Smooth muscle cell (in vitro differentiated cells): ENCODE measurements around the gene FADS6. TPM values are rescaled to one million over a fixed set of nuclear protein-coding genes. Genes with fewer than 3 reads are reported as not detected.

Experiments used
- DNase-seq: peaks from one replicate; lab custom pipeline; 2025; ENCODE audit not compliant: unreplicated experiment; lab: John Stamatoyannopoulos, UW
- H2AFZ ChIP-seq: fragments of 200-600 bp; sonication (generic); 2 replicates; pipeline ENCODE4 v1.6.0; 2016; ENCODE audit warnings: antibody characterized with exemption, low read depth, mild to moderate bottlenecking
- H3F3A ChIP-seq: fragments of 200-600 bp; sonication (generic); 2 replicates; pipeline ENCODE4 v1.6.0; 2017; ENCODE audit warnings: antibody characterized with exemption, low read depth
- H3K27ac ChIP-seq: fragments of 200-600 bp; sonication (generic); 2 replicates; pipeline ENCODE4 v1.5.1; 2016; ENCODE audit warnings: low read depth, mild to moderate bottlenecking
- H3K27me3 ChIP-seq: fragments of 200-600 bp; sonication (generic); 2 replicates; pipeline ENCODE4 v1.6.1; 2016; ENCODE audit warnings: low read depth, mild to moderate bottlenecking
- H3K36me3 ChIP-seq: fragments of 200-600 bp; sonication (generic); 2 replicates; pipeline ENCODE4 v1.5.1; 2016; ENCODE audit warnings: low read depth
- H3K4me1 ChIP-seq: fragments of 200-600 bp; sonication (generic); 2 replicates; pipeline ENCODE4 v1.5.1; 2016; ENCODE audit warnings: low read depth
- H3K4me2 ChIP-seq: fragments of 200-600 bp; sonication (generic); 2 replicates; pipeline ENCODE4 v1.6.0; 2016; ENCODE audit warnings: mild to moderate bottlenecking
- H3K4me3 ChIP-seq: fragments of 200-600 bp; sonication (generic); 2 replicates; pipeline ENCODE4 v1.5.1; 2016; ENCODE audit warnings: mild to moderate bottlenecking
- H3K79me2 ChIP-seq: fragments of 200-600 bp; sonication (generic); 2 replicates; pipeline ENCODE4 v1.6.0; 2016; ENCODE audit warnings: low read depth, mild to moderate bottlenecking
- H3K9ac ChIP-seq: fragments of 200-600 bp; sonication (generic); 2 replicates; pipeline ENCODE4 v1.6.0; 2016; ENCODE audit warnings: low read depth
- H3K9me3 ChIP-seq: fragments of 200-600 bp; sonication (generic); replicated peaks from 2 replicates; pipeline ENCODE4 v1.5.1; 2016; ENCODE audit warnings: low read depth
- H4K20me1 ChIP-seq: fragments of 200-600 bp; sonication (generic); 2 replicates; pipeline ENCODE4 v1.6.0; 2016; ENCODE audit warnings: low read depth
- WGBS: methylation state at CpG from one replicate; pipeline ENCODE4 v1.1.7; 2016; ENCODE audit warnings: low lambda C conversion rate; 5-methylcytosine and 5-hydroxymethylcytosine counted together
- polyA plus RNA-seq: library from polyadenylated mRNA; unstranded; fragments of >200 nt; fragmentation: Nextera tagmentation; extraction: Ambion mirVana; gene quantifications from 2 replicates; pipeline ENCODE4 v1.2.1, GENCODE V29; 2016
- total RNA-seq: library from RNA; depleted of rRNA; stranded (reverse); fragments of >200 nt; gene quantifications from 2 replicates; pipeline ENCODE4 v1.2.3, GENCODE V29; 2014
- TF ChIP-seq, protein P1 (sequence below): fragments of 200-600 bp; sonication (generic); IDR thresholded peaks from 2 replicates; pipeline ENCODE4 v1.5.1; 2017; ENCODE audit warnings: borderline replicate concordance, mild to moderate bottlenecking, antibody characterized with exemption; ENCODE audit not compliant: insufficient read depth, poor library complexity, severe bottlenecking

The FADS6 gene
- total and polyA plus RNA-seq, 2 experiments from 2014 or later, result not detected

DNA sequence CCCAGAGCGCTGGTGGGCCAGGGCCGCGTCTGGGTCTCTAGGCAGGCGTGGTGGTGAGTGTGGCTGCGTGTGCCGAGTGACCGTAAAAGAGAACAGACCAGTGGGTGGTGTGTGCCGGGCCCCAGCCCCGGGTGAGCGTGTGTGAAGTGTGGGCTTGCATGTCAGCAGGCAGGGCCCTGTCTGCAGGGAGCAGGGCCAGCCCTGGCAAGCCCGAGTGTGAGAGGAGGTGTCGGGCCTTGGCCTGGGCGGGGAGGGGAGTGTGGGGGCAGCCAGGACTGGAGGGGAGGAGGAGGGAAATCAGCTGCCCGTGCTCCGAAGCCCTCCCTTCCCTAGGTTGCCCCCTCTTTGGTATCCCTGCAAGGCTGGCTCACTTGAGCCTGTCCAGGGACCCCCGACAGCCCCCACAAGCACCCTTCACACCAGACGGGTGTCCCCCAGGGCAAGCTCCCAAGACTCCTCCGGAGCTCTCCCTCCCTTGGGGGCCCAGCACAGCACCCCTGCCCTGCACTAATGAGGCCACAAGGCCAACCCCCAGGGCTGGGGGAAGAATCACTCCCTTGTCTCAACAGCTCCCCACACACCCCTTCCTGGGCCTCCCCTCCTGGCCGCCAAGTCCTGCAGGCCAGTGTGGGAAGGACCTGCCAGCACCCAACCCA, 27.7 kb upstream of the FADS6 start:
- Histone ChIP-seq H3K4me3 (no peak overlapping the region), H3F3A (no peaks in the 10 kb centered on the region), H3K9me3 (no peaks in the 10 kb centered on the region), H3K27ac (no peak overlapping the region), H3K27me3 (peaks cover 38% of the 10 kb centered on the region), H3K36me3 (no peaks in the 10 kb centered on the region), H3K4me2 (no peak overlapping the region), H4K20me1 (no peaks in the 10 kb centered on the region), H3K79me2 (no peaks in the 10 kb centered on the region), H3K4me1 (peaks cover 9% of the 10 kb centered on the region), H3K9ac (no peak overlapping the region), H2AFZ (no peak overlapping the region)
- TF ChIP-seq, protein P1, sequence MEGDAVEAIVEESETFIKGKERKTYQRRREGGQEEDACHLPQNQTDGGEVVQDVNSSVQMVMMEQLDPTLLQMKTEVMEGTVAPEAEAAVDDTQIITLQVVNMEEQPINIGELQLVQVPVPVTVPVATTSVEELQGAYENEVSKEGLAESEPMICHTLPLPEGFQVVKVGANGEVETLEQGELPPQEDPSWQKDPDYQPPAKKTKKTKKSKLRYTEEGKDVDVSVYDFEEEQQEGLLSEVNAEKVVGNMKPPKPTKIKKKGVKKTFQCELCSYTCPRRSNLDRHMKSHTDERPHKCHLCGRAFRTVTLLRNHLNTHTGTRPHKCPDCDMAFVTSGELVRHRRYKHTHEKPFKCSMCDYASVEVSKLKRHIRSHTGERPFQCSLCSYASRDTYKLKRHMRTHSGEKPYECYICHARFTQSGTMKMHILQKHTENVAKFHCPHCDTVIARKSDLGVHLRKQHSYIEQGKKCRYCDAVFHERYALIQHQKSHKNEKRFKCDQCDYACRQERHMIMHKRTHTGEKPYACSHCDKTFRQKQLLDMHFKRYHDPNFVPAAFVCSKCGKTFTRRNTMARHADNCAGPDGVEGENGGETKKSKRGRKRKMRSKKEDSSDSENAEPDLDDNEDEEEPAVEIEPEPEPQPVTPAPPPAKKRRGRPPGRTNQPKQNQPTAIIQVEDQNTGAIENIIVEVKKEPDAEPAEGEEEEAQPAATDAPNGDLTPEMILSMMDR, result no peak
- no peak for DNase-seq
- WGBS, result 42% methylated on average over 18 of the region's 19 CpGs

DNA sequence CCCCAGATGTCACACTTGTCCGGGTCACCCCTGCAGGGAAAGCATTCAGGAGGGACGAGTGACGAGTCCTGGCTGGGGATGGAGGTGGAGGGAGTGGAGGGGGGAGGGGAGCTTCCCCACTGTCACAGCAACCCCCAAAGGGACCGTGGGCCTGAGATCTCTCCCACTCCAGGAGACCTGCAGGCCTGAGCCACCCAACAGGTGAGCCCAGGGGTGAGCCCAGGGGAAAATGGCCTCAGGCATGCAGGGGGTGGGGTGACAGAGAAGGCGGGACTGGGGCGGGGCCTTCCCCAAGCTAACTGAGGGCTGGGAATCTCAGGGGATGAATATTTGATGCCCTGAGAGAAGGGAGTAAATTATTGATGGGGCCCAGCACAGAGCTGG, 27.2 kb upstream of the FADS6 start:
- H3K9me3 ChIP-seq, result no peaks in the 10 kb centered on the region
- H3K4me1 ChIP-seq, result peaks cover 9% of the 10 kb centered on the region
- H3K27ac ChIP-seq, result no peak overlapping the region
- no peak overlapping the region for H3K4me2 ChIP-seq
- TF ChIP-seq, protein P1, result no peak
- peaks cover 33% of the 10 kb centered on the region for H3K27me3 ChIP-seq
- no peak for DNase-seq
- 67% methylated on average over 6 of the region's 6 CpGs for WGBS
- H3K9ac ChIP-seq, result no peak overlapping the region
- no peaks in the 10 kb centered on the region for H4K20me1 ChIP-seq
- no peak overlapping the region for H3K4me3 ChIP-seq
- H3F3A ChIP-seq, result no peaks in the 10 kb centered on the region
- no peaks in the 10 kb centered on the region for H3K79me2 ChIP-seq
- no peak overlapping the region for H2AFZ ChIP-seq
- no peaks in the 10 kb centered on the region for H3K36me3 ChIP-seq

DNA sequence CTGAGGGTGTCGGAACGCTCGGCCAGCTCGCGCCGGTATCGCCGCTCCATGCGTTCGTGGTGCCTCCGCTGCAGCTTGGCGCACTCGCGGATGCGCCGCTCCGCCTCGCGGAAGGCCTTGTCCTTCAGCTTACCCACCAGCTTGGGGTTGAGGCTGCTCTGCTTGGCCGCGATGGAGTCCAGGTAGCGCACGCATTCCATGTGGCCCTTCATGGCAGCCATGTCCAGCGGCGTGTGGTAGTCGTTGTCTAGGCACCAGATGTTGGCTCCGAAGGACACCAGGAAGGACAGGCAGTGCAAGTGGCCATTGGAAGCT, 26.8 kb upstream of the FADS6 start:
- 96% methylated on average over 27 of the region's 27 CpGs for WGBS
- H3K9me3 ChIP-seq, result no peaks in the 10 kb centered on the region
- no peaks in the 10 kb centered on the region for H3K79me2 ChIP-seq
- peaks cover 9% of the 10 kb centered on the region for H3K4me1 ChIP-seq
- no peak overlapping the region for H3K4me3 ChIP-seq
- H3K27me3 ChIP-seq, result peaks cover 29% of the 10 kb centered on the region
- H3K27ac ChIP-seq, result no peak overlapping the region
- H2AFZ ChIP-seq, result no peak overlapping the region
- H3F3A ChIP-seq, result no peaks in the 10 kb centered on the region
- DNase-seq, result no peak
- H3K4me2 ChIP-seq, result no peak overlapping the region
- no peaks in the 10 kb centered on the region for H4K20me1 ChIP-seq
- TF ChIP-seq, protein P1, result no peak
- H3K36me3 ChIP-seq, result no peaks in the 10 kb centered on the region
- H3K9ac ChIP-seq, result no peak overlapping the region
